GM13976 (cell line): ENCODE results near the gene SH3BP2.

Source experiments
- DNase-seq: peaks from one replicate; pipeline ENCODE4 v3.0.0; 2012; ENCODE audit warnings: low spot score
- CTCF ChIP-seq: IDR thresholded peaks from 2 replicates; pipeline ENCODE4 v1.5.1; 2012; ENCODE audit warnings: borderline replicate concordance, mild to moderate bottlenecking; ENCODE audit not compliant: insufficient read depth; ENCODE audit errors: extremely low read depth, missing control alignments, control extremely low read depth
- in situ Hi-C: fragments of 300-500 bp; cut with MboI; formaldehyde crosslinking; loops from one replicate; pipeline ENCODE4 v1.12.0; 2022; ENCODE audit warnings: low sequenced_read_pairs, mixed read lengths, inconsistent platforms; ENCODE audit not compliant: unreplicated experiment

SH3BP2 gene

GRCh38 chr4:2837110-2837903, 44.4 kb downstream of the SH3BP2 start:
- DNase-seq, result no peak
- TF ChIP-seq CTCF, result no peak
- in situ Hi-C loops, result no loop called here

GRCh38 chr4:2837904-2838496, 45.1 kb downstream of the SH3BP2 start:
- no peak for TF ChIP-seq CTCF
- in situ Hi-C loops, result no loop called here
- DNase-seq, result no peak

GRCh38 chr4:2839060-2839459, 46.2 kb downstream of the SH3BP2 start:
- in situ Hi-C loops, result no loop called here
- no peak for TF ChIP-seq CTCF
- DNase-seq, result no peak

GRCh38 chr4:2842687-2843262, 49.9 kb downstream of the SH3BP2 start:
- TF ChIP-seq CTCF, result no peak
- in situ Hi-C loops, result no loop called here
- DNase-seq, result no peak

GRCh38 chr4:2843263-2843940, 50.5 kb downstream of the SH3BP2 start, which contains the start of gene ADD1:
ADD1 (plus strand) TSS chr4:2843844; CDS start chr4:2875916, 32,072 bp downstream.
- in situ Hi-C loops, result no loop called here
- no peak for TF ChIP-seq CTCF
- peak; percentile 99 for DNase-seq

- TF ChIP-seq CTCF, result no peak
- peak; percentile 46 for DNase-seq
- in situ Hi-C loops, result no loop called here
These were observed 51.2 kb downstream of the SH3BP2 start for GRCh38 chr4:2843941-2844584.
